OCI-M2 (cell line): Measurements from ENCODE around the gene CCDC60.

Source experiments
- DNase-seq: peaks from one replicate; lab custom pipeline; 2025; ENCODE audit not compliant: unreplicated experiment; lab: John Stamatoyannopoulos, UW

Gene CCDC60

DNA sequence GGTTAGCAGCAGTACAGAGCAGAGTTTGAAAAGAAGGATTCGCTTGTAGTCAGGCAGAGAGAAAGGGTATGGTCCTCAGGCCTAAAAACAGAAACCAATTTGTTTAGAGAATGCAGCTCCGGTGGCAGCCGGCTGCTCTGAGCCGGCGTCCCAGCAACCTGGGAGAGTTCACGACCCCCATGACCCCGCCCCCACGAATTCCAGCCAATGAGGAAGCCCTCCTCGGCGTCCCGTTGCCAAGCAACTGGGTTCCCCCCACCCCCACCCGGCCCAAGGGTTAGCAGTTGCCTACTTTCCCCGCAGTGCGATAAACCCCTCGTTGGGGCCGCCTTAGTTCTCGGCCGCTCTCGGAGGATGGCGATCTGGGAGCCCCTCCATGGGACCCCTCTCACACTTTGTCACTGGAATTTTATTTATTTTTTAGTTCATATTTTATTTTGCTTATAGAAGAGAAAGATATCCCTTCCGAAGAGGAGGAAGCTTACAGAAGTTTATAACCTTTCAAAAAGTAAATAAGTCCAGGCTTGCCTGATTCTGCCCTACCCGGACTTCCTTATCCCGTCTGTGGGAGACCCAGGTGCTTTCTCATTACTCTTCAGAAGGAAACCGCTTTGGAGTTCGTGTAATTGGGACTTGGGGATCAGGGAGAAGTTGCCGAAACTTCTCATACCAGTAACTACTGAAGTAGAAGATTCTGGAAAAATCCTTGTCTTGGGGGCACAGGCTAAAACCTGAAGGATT is at the start of gene CCDC60:
TSS of gene CCDC60 (plus strand) at position 300 of the 741 bp plus-strand sequence. CDS start 448 bp downstream, outside the sequence.
- DNase-seq: no peak

- DNase-seq: no peak
These were observed 46.0 kb upstream of the CCDC60 start for GRCh38 chr12:119288576-119288975.

GRCh38 chr12:119292893-119293630 is 41.5 kb upstream of the CCDC60 start:
- DNase-seq: no peak

- no peak for DNase-seq
These were observed 40.3 kb upstream of the CCDC60 start for GRCh38 chr12:119294211-119294610.

DNA sequence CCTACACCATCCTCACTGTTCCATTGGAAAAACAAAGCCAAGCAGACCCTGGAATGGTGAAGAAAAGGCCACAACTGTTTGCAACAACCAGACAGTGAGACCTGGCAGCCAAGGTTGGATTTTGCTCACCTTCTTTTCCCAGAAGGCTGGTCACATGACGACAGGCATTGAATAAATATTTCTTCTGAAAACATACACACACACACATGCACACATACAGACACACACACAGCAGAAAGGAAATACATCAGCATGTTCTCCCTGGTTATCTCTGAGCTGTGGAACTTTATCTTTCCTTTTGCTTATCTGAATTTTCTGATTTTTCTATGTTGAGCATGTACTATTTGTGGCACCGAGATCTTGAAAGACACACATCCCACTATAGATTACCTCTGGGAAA is 38.0 kb upstream of the CCDC60 start:
- DNase-seq: no peak

GRCh38 chr12:119299130-119299529 is 35.4 kb upstream of the CCDC60 start:
- DNase-seq: no peak

DNA sequence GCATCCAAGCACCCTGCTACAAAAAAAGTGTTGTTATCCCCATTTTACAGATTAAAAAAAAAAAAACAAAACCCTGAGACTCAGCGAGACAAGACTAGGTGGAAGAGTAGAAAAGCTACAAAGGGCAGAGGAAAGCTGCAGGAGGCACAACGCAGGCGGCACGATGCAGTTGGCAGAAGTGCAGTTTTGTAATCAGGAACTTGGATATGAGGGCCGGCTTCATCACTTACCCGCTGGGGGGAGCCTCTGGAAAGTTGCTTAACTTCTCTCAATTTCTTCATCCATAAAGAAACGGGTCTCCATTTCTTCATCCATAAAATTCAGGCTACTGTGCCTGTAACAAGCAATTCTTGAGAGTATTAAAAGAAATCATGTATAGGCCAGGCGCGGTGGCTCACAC is 33.1 kb upstream of the CCDC60 start:
- no peak for DNase-seq

DNA sequence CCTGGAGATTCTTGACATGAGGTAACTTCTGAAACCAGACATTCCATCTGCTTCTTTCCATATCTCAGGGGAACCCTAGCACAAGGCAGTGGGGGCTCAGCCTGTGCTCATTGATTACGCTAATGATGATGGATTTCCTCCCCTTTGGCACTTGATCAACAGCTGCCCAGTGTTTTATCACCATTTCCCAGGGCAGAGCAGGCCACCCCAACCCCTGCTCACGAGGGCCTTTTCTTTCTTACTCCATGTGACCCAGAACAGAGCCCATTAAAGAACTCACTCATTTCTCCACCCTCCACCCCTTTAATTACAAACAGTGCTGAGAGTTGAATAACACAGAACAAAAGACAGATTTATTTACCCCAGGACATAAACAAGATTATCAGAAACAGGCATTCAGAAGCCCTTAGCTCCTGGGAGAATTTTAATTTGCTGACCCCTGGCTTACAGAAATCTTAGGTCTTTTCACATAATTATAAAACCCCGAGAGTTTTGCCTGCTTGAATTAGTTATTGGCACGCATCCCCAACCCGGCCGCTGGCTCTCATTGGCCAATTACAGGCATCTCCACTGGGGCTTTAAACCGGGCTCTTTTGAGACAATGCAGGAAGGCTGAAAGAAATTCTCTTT is 32.0 kb upstream of the CCDC60 start:
- no peak for DNase-seq

- no peak for DNase-seq
These were observed 27.9 kb upstream of the CCDC60 start for GRCh38 chr12:119306593-119306992.

DNA sequence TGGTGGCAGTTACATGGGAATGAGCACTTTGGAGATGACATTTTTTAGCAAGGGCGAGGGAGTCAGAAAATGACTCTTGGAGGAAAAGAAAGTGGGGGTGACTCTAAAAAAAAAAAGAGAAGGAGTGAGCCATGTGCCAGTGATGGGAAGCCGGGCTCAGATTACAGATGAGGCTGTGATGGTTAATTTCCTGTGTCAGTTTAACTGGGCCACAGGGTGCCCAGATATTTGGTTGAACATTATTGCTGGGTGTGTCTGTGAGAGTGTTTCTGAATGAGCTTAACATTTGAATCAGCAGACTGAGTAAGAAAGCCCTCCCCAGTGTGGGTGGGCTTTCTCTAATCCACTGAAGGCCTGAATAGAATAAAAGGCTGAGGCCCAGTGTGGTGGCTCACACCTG is 26.8 kb upstream of the CCDC60 start:
- no peak for DNase-seq

- DNase-seq: no peak
These were observed 25.6 kb upstream of the CCDC60 start for GRCh38 chr12:119308708-119309456.

- no peak for DNase-seq
These were observed 22.7 kb upstream of the CCDC60 start for GRCh38 chr12:119311878-119312277.

DNA sequence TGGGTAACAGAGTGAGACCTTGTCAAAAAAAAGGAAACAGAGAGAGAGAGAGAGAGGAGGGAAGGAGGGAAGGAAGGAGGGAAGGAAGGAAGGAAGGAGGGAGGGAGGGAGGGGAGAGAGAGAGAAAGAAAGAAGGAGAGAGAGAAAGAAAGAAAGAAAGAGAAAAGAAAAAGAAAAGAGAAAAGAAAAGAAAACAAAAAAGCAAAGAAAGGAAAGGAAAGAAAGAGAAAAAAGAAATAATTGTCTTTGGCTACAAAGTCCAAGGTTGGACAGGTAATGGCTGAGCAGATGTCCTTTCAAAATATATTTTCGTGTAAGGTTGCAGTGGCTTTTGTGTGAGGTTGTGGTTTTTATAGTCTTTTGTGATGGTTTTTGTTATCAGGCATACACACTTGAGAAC is 21.6 kb upstream of the CCDC60 start:
- DNase-seq: no peak

- no peak for DNase-seq
These were observed 20.2 kb upstream of the CCDC60 start for GRCh38 chr12:119314290-119314689.

DNA sequence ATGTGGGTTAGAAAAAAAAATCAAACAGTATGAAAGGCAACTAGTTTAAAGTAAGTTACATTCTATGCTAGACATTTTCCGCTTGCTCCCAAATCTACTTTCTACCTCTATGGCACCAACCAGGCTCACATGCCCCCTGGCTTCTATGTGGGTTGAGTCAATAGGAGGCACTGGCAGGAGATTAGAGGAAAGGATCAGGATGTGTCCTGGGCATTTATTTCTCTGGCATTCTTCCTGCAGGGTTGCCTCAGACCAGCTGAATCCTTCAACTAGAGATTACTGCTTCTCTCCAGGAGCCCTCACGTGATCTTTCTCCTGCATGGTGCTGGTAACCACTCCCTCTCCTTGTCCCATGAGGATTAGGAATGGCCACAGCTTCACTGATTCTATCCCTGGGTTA is 14.9 kb upstream of the CCDC60 start:
- no peak for DNase-seq

- DNase-seq: no peak
These were observed 13.9 kb upstream of the CCDC60 start for GRCh38 chr12:119320678-119321077.

- no peak for DNase-seq
These were observed 12.2 kb upstream of the CCDC60 start for GRCh38 chr12:119322301-119322723.

DNA sequence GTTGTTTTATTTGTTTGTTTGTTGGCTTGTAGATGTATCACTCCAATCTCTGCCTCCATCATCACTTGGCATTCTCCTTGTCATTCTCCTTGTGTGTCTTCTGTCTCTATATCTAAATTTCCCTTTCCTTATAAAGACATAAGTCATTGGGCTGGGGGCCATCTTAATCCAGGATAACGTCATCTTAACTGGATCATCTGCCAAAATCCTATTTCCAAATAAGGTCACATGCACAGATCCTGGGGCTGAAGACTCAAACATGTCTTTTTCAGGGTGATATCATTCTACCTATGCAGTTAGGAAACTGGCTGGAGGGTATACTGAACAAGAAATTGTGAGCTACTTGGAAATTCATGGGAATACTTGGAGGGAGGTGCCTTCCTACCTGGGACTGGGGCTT is 8.7 kb upstream of the CCDC60 start:
- no peak for DNase-seq

- DNase-seq: no peak
These were observed 8.2 kb upstream of the CCDC60 start for GRCh38 chr12:119326341-119326740.

DNA sequence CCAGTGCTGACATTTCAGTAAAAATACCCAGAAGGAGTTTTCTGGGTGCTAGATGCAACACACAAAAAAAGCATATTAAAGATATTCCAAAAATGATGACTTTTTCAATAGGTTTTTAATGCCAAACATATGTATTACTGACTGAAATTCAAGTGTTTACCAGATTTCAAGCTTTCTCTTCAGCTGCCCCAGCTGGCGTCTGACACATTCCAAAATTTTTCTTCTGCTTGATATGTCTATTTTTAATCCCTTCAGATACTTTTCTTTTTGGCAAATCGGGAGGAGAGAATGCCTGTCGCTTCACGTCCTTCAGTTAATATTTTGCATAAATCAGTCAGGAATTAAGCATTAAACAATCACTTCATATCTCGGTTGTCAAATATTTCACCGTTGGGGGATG is 7.1 kb upstream of the CCDC60 start:
- DNase-seq: no peak

DNA sequence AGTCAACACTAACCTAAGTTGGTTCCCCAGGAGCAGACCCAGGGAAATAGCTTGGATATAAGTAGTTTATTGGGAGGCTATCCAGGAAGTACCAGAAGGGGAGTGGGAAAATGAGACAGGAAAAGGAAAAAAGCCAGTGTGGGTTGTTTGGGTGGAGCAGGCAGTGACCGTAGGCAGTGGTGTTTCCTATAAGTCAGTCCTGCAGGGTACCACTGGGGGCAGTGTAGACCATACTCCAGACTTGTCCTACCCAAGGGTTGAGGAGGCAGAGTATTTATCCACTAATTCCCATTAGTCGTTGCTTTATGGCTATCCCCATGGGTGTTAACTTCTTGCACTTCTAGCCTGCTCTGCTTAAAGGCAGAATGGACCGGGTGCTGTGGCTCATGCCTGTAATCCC is 6.4 kb upstream of the CCDC60 start:
- no peak for DNase-seq
